Ovary (tissue), 3 donors: Measurements from ENCODE around the gene CST9L.

Experiments
- EP300 ChIP-seq: sonication (generic); formaldehyde crosslinking; IDR thresholded peaks from one replicate; pipeline ENCODE4 v1.6.1; 2017; ENCODE audit warnings: antibody characterized with exemption
- TF ChIP-seq, protein P1 (sequence below), 3 donors: fragments of 450-650 bp in 2 of 3; fragments of 200-600 bp in 1 of 3; IDR thresholded peaks; one replicate each; pipeline versions ENCODE4 v1.5.1 to v1.8.0; 2016 to 2022; ENCODE audit warnings: antibody characterized with exemption in 3 of 3, mild to moderate bottlenecking in 1 of 3
- donor health status: DM: no; HTN: no; CAD: no.

DNA sequence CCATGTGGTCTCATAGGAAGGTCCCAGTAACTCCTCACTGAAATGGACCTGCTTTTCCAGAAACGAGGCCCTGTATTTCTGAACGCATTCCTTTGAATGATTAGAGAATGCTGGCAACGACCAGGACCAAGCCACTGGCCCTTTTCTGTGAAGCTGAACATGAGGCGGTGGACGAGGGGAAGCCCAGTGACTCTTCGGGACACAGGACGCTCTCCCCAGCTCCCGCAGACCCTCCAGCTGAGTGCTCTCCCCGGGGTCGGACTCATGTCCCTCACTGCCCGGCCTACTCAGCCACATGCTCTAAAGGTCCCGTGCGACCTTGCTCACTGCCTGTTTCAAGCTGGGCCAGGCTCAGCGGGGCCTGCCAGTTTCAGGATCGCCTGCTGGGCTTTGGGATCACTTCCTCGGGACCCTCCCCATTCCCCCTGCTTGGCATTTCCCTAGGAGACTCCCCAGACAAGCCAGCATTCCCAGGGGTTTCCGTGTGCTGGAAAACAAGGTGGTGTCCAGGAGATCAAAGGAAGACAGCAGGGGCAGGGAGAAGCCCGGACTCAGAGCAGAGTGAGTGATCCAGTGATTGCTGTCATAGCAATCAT is 40.1 kb upstream of the CST9L start:
- no peak for TF ChIP-seq EP300
- TF ChIP-seq, protein P1, sequence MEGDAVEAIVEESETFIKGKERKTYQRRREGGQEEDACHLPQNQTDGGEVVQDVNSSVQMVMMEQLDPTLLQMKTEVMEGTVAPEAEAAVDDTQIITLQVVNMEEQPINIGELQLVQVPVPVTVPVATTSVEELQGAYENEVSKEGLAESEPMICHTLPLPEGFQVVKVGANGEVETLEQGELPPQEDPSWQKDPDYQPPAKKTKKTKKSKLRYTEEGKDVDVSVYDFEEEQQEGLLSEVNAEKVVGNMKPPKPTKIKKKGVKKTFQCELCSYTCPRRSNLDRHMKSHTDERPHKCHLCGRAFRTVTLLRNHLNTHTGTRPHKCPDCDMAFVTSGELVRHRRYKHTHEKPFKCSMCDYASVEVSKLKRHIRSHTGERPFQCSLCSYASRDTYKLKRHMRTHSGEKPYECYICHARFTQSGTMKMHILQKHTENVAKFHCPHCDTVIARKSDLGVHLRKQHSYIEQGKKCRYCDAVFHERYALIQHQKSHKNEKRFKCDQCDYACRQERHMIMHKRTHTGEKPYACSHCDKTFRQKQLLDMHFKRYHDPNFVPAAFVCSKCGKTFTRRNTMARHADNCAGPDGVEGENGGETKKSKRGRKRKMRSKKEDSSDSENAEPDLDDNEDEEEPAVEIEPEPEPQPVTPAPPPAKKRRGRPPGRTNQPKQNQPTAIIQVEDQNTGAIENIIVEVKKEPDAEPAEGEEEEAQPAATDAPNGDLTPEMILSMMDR (IDR thresholded peaks at IDR 0.05), result no peak
